ENCODE measurements around the gene CXCL6. TPM values are rescaled to one million over a fixed set of nuclear protein-coding genes. Genes with fewer than 3 reads are reported as not detected.
A peak's percentile ranks its signal among the peaks of the same experiment; 100 is the strongest.

Gene CXCL6
- total RNA-seq, 1 experiment from 2014 or later: 23.4 TPM

DNA sequence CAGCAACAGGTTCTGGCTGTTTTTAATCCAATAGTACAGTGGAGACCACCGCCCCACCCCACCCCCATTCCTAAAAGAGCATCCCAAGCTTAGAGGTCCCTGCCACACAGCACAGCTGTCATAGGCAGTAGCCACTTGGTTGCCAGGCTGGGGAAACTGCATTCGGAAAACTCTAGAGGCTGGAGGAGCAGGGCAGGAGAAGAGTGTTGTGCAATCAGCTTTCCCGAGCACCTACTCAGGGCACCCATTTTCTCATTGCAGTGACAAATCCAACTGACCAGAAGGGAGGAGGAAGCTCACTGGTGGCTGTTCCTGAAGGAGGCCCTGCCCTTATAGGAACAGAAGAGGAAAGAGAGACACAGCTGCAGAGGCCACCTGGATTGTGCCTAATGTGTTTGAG lies 33.8 kb downstream of the CXCL6 start:
- H3K27me3 ChIP-seq (ENCODE audit: low read length): no peaks in the 10 kb centered on the region
- H4K20me1 ChIP-seq (ENCODE audit: low read length): no peaks in the 10 kb centered on the region
- H3K9me2 ChIP-seq (replicated peaks; ENCODE audit: low read length): no peaks in the 10 kb centered on the region
- peak overlapping the region; percentile 82 for H3K9ac ChIP-seq (ENCODE audit: low read length)
- ChIA-PET CTCF (no interaction called here), POLR2A (ENCODE audit: unreplicated experiment) (interaction anchor here (0.7 kb wide), 1 partner anchor 207 kb away, joined by 3 read pairs; no protein-coding TSS in a partner anchor)
- DNase-seq (peak; percentile 82), ATAC-seq (peak; percentile 19)
- peak overlapping the region; percentile 81 for H3K4me2 ChIP-seq (ENCODE audit: low read length)
- peaks cover 73% of the 10 kb centered on the region for H3K4me1 ChIP-seq (ENCODE audit: insufficient read depth, low read length)
- H3K36me3 ChIP-seq (ENCODE audit: low read depth, low read length): no peaks in the 10 kb centered on the region
- no TSS peak for BruUV-seq (replicated peaks)
- H3K9me3 ChIP-seq (ENCODE audit: low read length): no peaks in the 10 kb centered on the region
- no peaks in the 10 kb centered on the region for H3F3A ChIP-seq (ENCODE audit: low read length, unreplicated experiment)
- H3K4me3 ChIP-seq (ENCODE audit: low read length): peak overlapping the region; percentile 65
- peak overlapping the region; percentile 80 for H3K27ac ChIP-seq (ENCODE audit: low read length)
- TF ChIP-seq, protein P1, sequence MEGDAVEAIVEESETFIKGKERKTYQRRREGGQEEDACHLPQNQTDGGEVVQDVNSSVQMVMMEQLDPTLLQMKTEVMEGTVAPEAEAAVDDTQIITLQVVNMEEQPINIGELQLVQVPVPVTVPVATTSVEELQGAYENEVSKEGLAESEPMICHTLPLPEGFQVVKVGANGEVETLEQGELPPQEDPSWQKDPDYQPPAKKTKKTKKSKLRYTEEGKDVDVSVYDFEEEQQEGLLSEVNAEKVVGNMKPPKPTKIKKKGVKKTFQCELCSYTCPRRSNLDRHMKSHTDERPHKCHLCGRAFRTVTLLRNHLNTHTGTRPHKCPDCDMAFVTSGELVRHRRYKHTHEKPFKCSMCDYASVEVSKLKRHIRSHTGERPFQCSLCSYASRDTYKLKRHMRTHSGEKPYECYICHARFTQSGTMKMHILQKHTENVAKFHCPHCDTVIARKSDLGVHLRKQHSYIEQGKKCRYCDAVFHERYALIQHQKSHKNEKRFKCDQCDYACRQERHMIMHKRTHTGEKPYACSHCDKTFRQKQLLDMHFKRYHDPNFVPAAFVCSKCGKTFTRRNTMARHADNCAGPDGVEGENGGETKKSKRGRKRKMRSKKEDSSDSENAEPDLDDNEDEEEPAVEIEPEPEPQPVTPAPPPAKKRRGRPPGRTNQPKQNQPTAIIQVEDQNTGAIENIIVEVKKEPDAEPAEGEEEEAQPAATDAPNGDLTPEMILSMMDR (conservative IDR thresholded peaks at IDR 0.05; ENCODE audit: low read depth, low read length): no peak
- TF ChIP-seq EZH2phosphoT487 (IDR thresholded peaks at IDR 0.05; ENCODE audit: borderline replicate concordance, low read length) (no peak), EZH2 (IDR thresholded peaks at IDR 0.05; ENCODE audit: low read length, unreplicated experiment) (no peak)
- intact Hi-C loops (cut with micrococcal nuclease): no loop called here
- peak overlapping the region; percentile 70; the same call in 1 of the 2 replicates for H2AFZ ChIP-seq (ENCODE audit: low read length)
- H3K79me2 ChIP-seq (ENCODE audit: low read length): no peaks in the 10 kb centered on the region

DNA sequence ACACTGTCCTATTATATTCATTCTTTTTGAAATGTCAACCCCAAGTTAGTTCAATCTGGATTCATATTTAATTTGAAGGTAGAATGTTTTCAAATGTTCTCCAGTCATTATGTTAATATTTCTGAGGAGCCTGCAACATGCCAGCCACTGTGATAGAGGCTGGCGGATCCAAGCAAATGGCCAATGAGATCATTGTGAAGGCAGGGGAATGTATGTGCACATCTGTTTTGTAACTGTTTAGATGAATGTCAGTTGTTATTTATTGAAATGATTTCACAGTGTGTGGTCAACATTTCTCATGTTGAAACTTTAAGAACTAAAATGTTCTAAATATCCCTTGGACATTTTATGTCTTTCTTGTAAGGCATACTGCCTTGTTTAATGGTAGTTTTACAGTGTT lies 34.3 kb downstream of the CXCL6 start:
- H3K9me3 ChIP-seq (ENCODE audit: low read length): no peaks in the 10 kb centered on the region
- peak overlapping the region; percentile 81 for H3K4me2 ChIP-seq (ENCODE audit: low read length)
- TF ChIP-seq, protein P1 (conservative IDR thresholded peaks at IDR 0.05; ENCODE audit: low read depth, low read length): no peak
- no peak for TF ChIP-seq EZH2 (IDR thresholded peaks at IDR 0.05; ENCODE audit: low read length, unreplicated experiment)
- no peak for TF ChIP-seq EZH2phosphoT487 (IDR thresholded peaks at IDR 0.05; ENCODE audit: borderline replicate concordance, low read length)
- H3K27me3 ChIP-seq (ENCODE audit: low read length): no peaks in the 10 kb centered on the region
- DNase-seq: peak; percentile 38
- H4K20me1 ChIP-seq (ENCODE audit: low read length): no peaks in the 10 kb centered on the region
- no TSS peak for BruUV-seq (replicated peaks)
- no peak for ATAC-seq
- intact Hi-C loops (cut with micrococcal nuclease): no loop called here
- CTCF ChIA-PET: no interaction called here
- H3K27ac ChIP-seq (ENCODE audit: low read length): peak overlapping the region; percentile 80
- no peaks in the 10 kb centered on the region for H3F3A ChIP-seq (ENCODE audit: low read length, unreplicated experiment)
- no peaks in the 10 kb centered on the region for H3K79me2 ChIP-seq (ENCODE audit: low read length)
- no peaks in the 10 kb centered on the region for H3K36me3 ChIP-seq (ENCODE audit: low read depth, low read length)
- peak overlapping the region; percentile 65 for H3K4me3 ChIP-seq (ENCODE audit: low read length)
- peak overlapping the region; percentile 82 for H3K9ac ChIP-seq (ENCODE audit: low read length)
- peaks cover 73% of the 10 kb centered on the region for H3K4me1 ChIP-seq (ENCODE audit: insufficient read depth, low read length)
- no peaks in the 10 kb centered on the region for H3K9me2 ChIP-seq (replicated peaks; ENCODE audit: low read length)
- no peak overlapping the region for H2AFZ ChIP-seq (ENCODE audit: low read length)
- POLR2A ChIA-PET (ENCODE audit: unreplicated experiment): interaction anchor here (0.7 kb wide), 1 partner anchor 207 kb away, joined by 3 read pairs; no protein-coding TSS in a partner anchor

DNA sequence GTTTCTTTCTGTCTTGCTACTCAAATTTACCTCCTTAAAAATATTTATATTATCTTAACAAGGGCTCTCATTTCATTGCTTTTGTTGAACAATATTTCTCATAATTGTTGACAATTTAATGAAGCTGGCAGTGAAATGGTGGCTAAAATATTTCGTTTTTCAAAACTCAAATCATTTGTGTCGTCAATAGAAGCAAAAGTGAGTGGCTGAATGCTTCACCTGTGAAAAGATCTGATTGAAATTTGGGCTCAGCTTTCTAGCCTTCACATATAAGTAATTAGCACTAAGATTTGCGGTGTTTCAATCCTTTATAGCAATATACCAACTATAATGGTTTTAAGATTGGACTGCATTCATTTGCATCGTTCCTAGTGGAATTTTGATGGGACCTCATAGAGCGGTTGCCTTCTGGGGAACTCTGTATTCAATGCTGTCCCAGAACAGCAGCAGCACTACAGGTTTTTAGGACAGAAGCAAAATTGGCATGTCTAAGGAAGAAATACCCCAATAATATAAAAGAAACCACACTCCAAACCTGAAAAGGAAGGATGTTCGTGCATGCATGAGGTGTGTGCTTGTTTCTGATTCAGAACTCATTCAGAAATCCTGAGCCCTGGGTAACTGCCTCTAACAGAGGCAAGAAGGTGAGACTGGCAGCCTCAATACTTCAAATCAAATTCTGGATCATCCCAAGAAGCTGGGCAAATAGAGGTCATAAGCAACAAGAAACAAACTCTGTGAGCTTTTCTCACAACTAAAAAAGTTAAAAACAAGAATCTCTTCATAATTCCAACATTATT lies 35.2 kb downstream of the CXCL6 start:
- BruUV-seq (replicated peaks): no TSS peak
- Histone ChIP-seq H3K4me2 (ENCODE audit: low read length) (peak overlapping the region; percentile 81), H3K27me3 (ENCODE audit: low read length) (no peaks in the 10 kb centered on the region), H3K9me3 (ENCODE audit: low read length) (no peaks in the 10 kb centered on the region), H3K9ac (ENCODE audit: low read length) (peak overlapping the region; percentile 82; the same call in 1 of the 2 replicates), H2AFZ (ENCODE audit: low read length) (no peak overlapping the region), H3K27ac (ENCODE audit: low read length) (peak overlapping the region; percentile 80), H3F3A (ENCODE audit: low read length, unreplicated experiment) (no peaks in the 10 kb centered on the region), H3K79me2 (ENCODE audit: low read length) (no peaks in the 10 kb centered on the region), H3K36me3 (ENCODE audit: low read depth, low read length) (no peaks in the 10 kb centered on the region), H3K9me2 (replicated peaks; ENCODE audit: low read length) (no peaks in the 10 kb centered on the region), H3K4me3 (ENCODE audit: low read length) (peak overlapping the region; percentile 65), H4K20me1 (ENCODE audit: low read length) (no peaks in the 10 kb centered on the region), H3K4me1 (ENCODE audit: insufficient read depth, low read length) (peaks cover 69% of the 10 kb centered on the region)
- ChIA-PET POLR2A (ENCODE audit: unreplicated experiment) (interaction anchor here (0.5 to 0.9 kb wide), 4 partner anchors 9 to 152 kb away, joined by 3 to 6 read pairs (median 3); no protein-coding TSS in a partner anchor), CTCF (no interaction called here)
- ATAC-seq (no peak), DNase-seq (peak; percentile 45)
- intact Hi-C loops (cut with micrococcal nuclease): no loop called here
- no peak for TF ChIP-seq EZH2phosphoT487 (IDR thresholded peaks at IDR 0.05; ENCODE audit: borderline replicate concordance, low read length)

Data from PC-3 (cell line).